Measurements from ENCODE around the gene FRY.
A peak's percentile ranks its signal among the peaks of the same experiment; 100 is the strongest.

FRY gene

GRCh38 chr13:32107474-32107873, 75.9 kb downstream of the FRY start:
- H3K27me3 Mint-ChIP-seq: no peaks in the 10 kb centered on the region
- no peak for ATAC-seq
- no peaks in the 10 kb centered on the region for H3K4me1 Mint-ChIP-seq
- no peak overlapping the region for H3K27ac Mint-ChIP-seq
- DNase-seq: no peak
- no peaks in the 10 kb centered on the region for H3K36me3 Mint-ChIP-seq (ENCODE audit: low read depth)
- H3K4me3 Mint-ChIP-seq: no peak overlapping the region
- no peaks in the 10 kb centered on the region for H3K9me3 Mint-ChIP-seq

GRCh38 chr13:32107973-32108372, 76.4 kb downstream of the FRY start:
- no peaks in the 10 kb centered on the region for H3K9me3 Mint-ChIP-seq
- no peak for DNase-seq
- no peak for ATAC-seq
- no peak overlapping the region for H3K4me3 Mint-ChIP-seq
- H3K27me3 Mint-ChIP-seq: no peaks in the 10 kb centered on the region
- H3K4me1 Mint-ChIP-seq: no peaks in the 10 kb centered on the region
- H3K27ac Mint-ChIP-seq: no peak overlapping the region
- H3K36me3 Mint-ChIP-seq (ENCODE audit: low read depth): no peaks in the 10 kb centered on the region

- H3K27me3 Mint-ChIP-seq: no peaks in the 10 kb centered on the region
- H3K9me3 Mint-ChIP-seq: no peaks in the 10 kb centered on the region
- no peak for ATAC-seq
- H3K4me1 Mint-ChIP-seq: peaks cover 18% of the 10 kb centered on the region
- no peak overlapping the region for H3K4me3 Mint-ChIP-seq
- DNase-seq: no peak
- no peak overlapping the region for H3K27ac Mint-ChIP-seq
- no peaks in the 10 kb centered on the region for H3K36me3 Mint-ChIP-seq (ENCODE audit: low read depth)
Measured at GRCh38 chr13:32113532-32113931, 82.0 kb downstream of the FRY start.

- H3K27ac Mint-ChIP-seq: peak overlapping the region; percentile 9
- no peak for DNase-seq
Measured at GRCh38 chr13:32114284-32114950, 82.8 kb downstream of the FRY start.

GRCh38 chr13:32115066-32115465, 83.5 kb downstream of the FRY start:
- Mint-ChIP-seq H3K27me3 (no peaks in the 10 kb centered on the region), H3K4me1 (peaks cover 18% of the 10 kb centered on the region), H3K4me3 (no peak overlapping the region), H3K36me3 (ENCODE audit: low read depth) (no peaks in the 10 kb centered on the region), H3K27ac (no peak overlapping the region), H3K9me3 (no peaks in the 10 kb centered on the region)
- DNase-seq (no peak), ATAC-seq (no peak)

More at GRCh38 chr13:32114284-32114950, 82.8 kb downstream of the FRY start:
- Mint-ChIP-seq H3K27me3 (no peaks in the 10 kb centered on the region), H3K9me3 (no peaks in the 10 kb centered on the region), H3K36me3 (ENCODE audit: low read depth) (no peaks in the 10 kb centered on the region), H3K4me3 (no peak overlapping the region), H3K4me1 (peaks cover 18% of the 10 kb centered on the region)
- no peak for ATAC-seq

- no peak for DNase-seq
- no peak overlapping the region for H3K27ac Mint-ChIP-seq
- H3K4me1 Mint-ChIP-seq: peaks cover 18% of the 10 kb centered on the region
- no peak for ATAC-seq
- H3K4me3 Mint-ChIP-seq: no peak overlapping the region
- H3K27me3 Mint-ChIP-seq: no peaks in the 10 kb centered on the region
- H3K9me3 Mint-ChIP-seq: peaks cover 3% of the 10 kb centered on the region
- H3K36me3 Mint-ChIP-seq (ENCODE audit: low read depth): no peaks in the 10 kb centered on the region
Measured at GRCh38 chr13:32116210-32116609, 84.6 kb downstream of the FRY start.

GRCh38 chr13:32117001-32117400, 85.4 kb downstream of the FRY start:
- ATAC-seq (no peak), DNase-seq (no peak)
- Mint-ChIP-seq H3K4me3 (no peak overlapping the region), H3K27ac (no peak overlapping the region), H3K4me1 (peaks cover 18% of the 10 kb centered on the region), H3K27me3 (no peaks in the 10 kb centered on the region), H3K36me3 (ENCODE audit: low read depth) (no peaks in the 10 kb centered on the region), H3K9me3 (peaks cover 11% of the 10 kb centered on the region)

- ATAC-seq: no peak
- no peaks in the 10 kb centered on the region for H3K27me3 Mint-ChIP-seq
- H3K9me3 Mint-ChIP-seq: peaks cover 16% of the 10 kb centered on the region
- peaks cover 2% of the 10 kb centered on the region for H3K36me3 Mint-ChIP-seq (ENCODE audit: low read depth)
- H3K27ac Mint-ChIP-seq: no peak overlapping the region
- no peak for DNase-seq
- H3K4me3 Mint-ChIP-seq: no peak overlapping the region
- H3K4me1 Mint-ChIP-seq: peaks cover 18% of the 10 kb centered on the region
Measured at GRCh38 chr13:32117701-32118100, 86.1 kb downstream of the FRY start.

- peaks cover 2% of the 10 kb centered on the region for H3K36me3 Mint-ChIP-seq (ENCODE audit: low read depth)
Measured at GRCh38 chr13:32121316-32121715, 89.7 kb downstream of the FRY start.

GRCh38 chr13:32124743-32125142, 93.2 kb downstream of the FRY start:
- H3K27ac Mint-ChIP-seq: no peak overlapping the region
- peaks cover 2% of the 10 kb centered on the region for H3K36me3 Mint-ChIP-seq (ENCODE audit: low read depth)
- no peaks in the 10 kb centered on the region for H3K4me1 Mint-ChIP-seq
- ATAC-seq: no peak
- no peaks in the 10 kb centered on the region for H3K27me3 Mint-ChIP-seq
- DNase-seq: no peak
- peaks cover 24% of the 10 kb centered on the region for H3K9me3 Mint-ChIP-seq
- no peak overlapping the region for H3K4me3 Mint-ChIP-seq

More at GRCh38 chr13:32121316-32121715, 89.7 kb downstream of the FRY start:
- Mint-ChIP-seq H3K4me1 (no peaks in the 10 kb centered on the region), H3K9me3 (peaks cover 24% of the 10 kb centered on the region), H3K27me3 (no peaks in the 10 kb centered on the region), H3K27ac (no peak overlapping the region), H3K4me3 (no peak overlapping the region)
- ATAC-seq (no peak), DNase-seq (no peak)

GRCh38 chr13:32125221-32125689, 93.7 kb downstream of the FRY start:
- Mint-ChIP-seq H3K4me1 (no peaks in the 10 kb centered on the region), H3K36me3 (ENCODE audit: low read depth) (peaks cover 2% of the 10 kb centered on the region), H3K27ac (no peak overlapping the region), H3K9me3 (peaks cover 24% of the 10 kb centered on the region), H3K4me3 (no peak overlapping the region), H3K27me3 (no peaks in the 10 kb centered on the region)
- ATAC-seq: no peak
- DNase-seq: no peak

GRCh38 chr13:32125751-32126150, 94.2 kb downstream of the FRY start:
- Mint-ChIP-seq H3K4me1 (no peaks in the 10 kb centered on the region), H3K9me3 (peaks cover 24% of the 10 kb centered on the region)
- no peak for DNase-seq

GRCh38 chr13:32126278-32126677, 94.7 kb downstream of the FRY start:
- no peak for DNase-seq
- Mint-ChIP-seq H3K4me1 (no peaks in the 10 kb centered on the region), H3K9me3 (peaks cover 20% of the 10 kb centered on the region), H3K36me3 (ENCODE audit: low read depth) (peaks cover 2% of the 10 kb centered on the region), H3K27me3 (no peaks in the 10 kb centered on the region), H3K27ac (no peak overlapping the region), H3K4me3 (no peak overlapping the region)
- ATAC-seq: no peak

More at GRCh38 chr13:32125751-32126150, 94.2 kb downstream of the FRY start:
- no peaks in the 10 kb centered on the region for H3K27me3 Mint-ChIP-seq
- no peak for ATAC-seq
- H3K27ac Mint-ChIP-seq: no peak overlapping the region
- H3K36me3 Mint-ChIP-seq (ENCODE audit: low read depth): peaks cover 2% of the 10 kb centered on the region
- H3K4me3 Mint-ChIP-seq: no peak overlapping the region

GRCh38 chr13:32126756-32127155, 95.2 kb downstream of the FRY start:
- ATAC-seq: no peak
- no peaks in the 10 kb centered on the region for H3K4me1 Mint-ChIP-seq
- no peak for DNase-seq
- peaks cover 15% of the 10 kb centered on the region for H3K9me3 Mint-ChIP-seq
- peaks cover 2% of the 10 kb centered on the region for H3K36me3 Mint-ChIP-seq (ENCODE audit: low read depth)
- no peak overlapping the region for H3K27ac Mint-ChIP-seq
- H3K27me3 Mint-ChIP-seq: no peaks in the 10 kb centered on the region
- H3K4me3 Mint-ChIP-seq: no peak overlapping the region

- no peak overlapping the region for H3K4me3 Mint-ChIP-seq
- no peaks in the 10 kb centered on the region for H3K36me3 Mint-ChIP-seq (ENCODE audit: low read depth)
- DNase-seq: no peak
- H3K27ac Mint-ChIP-seq: no peak overlapping the region
- peaks cover 8% of the 10 kb centered on the region for H3K9me3 Mint-ChIP-seq
- no peaks in the 10 kb centered on the region for H3K27me3 Mint-ChIP-seq
- ATAC-seq: no peak
- no peaks in the 10 kb centered on the region for H3K4me1 Mint-ChIP-seq
Measured at GRCh38 chr13:32127691-32128090, 96.1 kb downstream of the FRY start.

All from activated naive CD8-positive, alpha-beta T cell treated with anti-CD3 and anti-CD28 coated beads, Interleukin-2, amount 50 U/mL, for 24 hours (primary cell).